BLaER1 treated with 17β-estradiol and CSF1 and Interleukin-3, amounts not matched to agents 10 nM and 100 nM (cell line): Measurements from ENCODE around the gene ATOH7.
A peak's percentile ranks its signal among the peaks of the same experiment; 100 is the strongest.

Source experiments
- H3K27ac ChIP-seq, 11 experiments: shearing (Covaris generic); formaldehyde crosslinking; 2 replicates each; pipeline ENCODE4 v1.8.1; 2022
- H3K27me3 ChIP-seq, 11 experiments: shearing (Covaris generic); formaldehyde crosslinking; 2 replicates each; pipeline ENCODE4 v1.8.1; 2022
- H3K36me3 ChIP-seq, 11 experiments: shearing (Covaris generic); formaldehyde crosslinking; 2 replicates each; pipeline ENCODE4 v1.8.1; 2022
- H3K4me1 ChIP-seq, 10 experiments: shearing (Covaris generic); formaldehyde crosslinking; 2 replicates each; pipeline ENCODE4 v1.8.1; 2022
- H3K4me2 ChIP-seq, 11 experiments: shearing (Covaris generic); formaldehyde crosslinking; 2 replicates each; pipeline ENCODE4 v1.8.1; 2022
- H3K4me3 ChIP-seq, 10 experiments: shearing (Covaris generic); formaldehyde crosslinking; 2 replicates each; pipeline ENCODE4 v1.8.1; 2022
- H3K9ac ChIP-seq, 11 experiments: shearing (Covaris generic); formaldehyde crosslinking; 2 replicates each; pipeline ENCODE4 v1.8.1; 2022
- H3K9me3 ChIP-seq, 11 experiments: shearing (Covaris generic); formaldehyde crosslinking; replicated peaks in 1 of 11; 2 replicates each; pipeline ENCODE4 v1.8.1; 2022
- H4K20me1 ChIP-seq, 11 experiments: shearing (Covaris generic); formaldehyde crosslinking; 2 replicates each; pipeline ENCODE4 v1.8.1; 2022
- Cebpa-rat ChIP-seq, 11 experiments: shearing (Covaris generic); IDR thresholded peaks; 2 replicates each; pipeline ENCODE4 v1.8.1; 2022

ATOH7 gene

DNA sequence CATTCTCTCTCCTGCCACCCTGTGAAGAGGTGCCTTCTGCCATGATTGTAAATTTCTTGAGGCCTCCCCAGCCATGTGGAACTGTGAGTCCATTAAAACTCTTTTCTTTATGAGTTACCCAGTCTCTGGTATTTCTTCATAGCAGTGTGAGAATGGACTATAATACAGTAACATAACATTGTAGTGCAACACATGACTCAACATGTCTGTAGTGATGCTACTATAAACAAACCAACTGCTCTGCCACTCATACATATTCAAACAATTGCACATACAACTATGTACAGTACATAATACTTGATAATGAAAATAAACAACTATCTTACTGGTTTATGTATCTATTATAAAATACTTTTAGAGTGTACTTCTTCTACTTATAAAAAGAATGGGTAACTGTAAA, 7.1 kb downstream of the ATOH7 start:
- no peak overlapping the region for H3K4me3 ChIP-seq
- no peak for TF ChIP-seq Cebpa-rat (IDR thresholded peaks at IDR 0.05)
- H3K9me3 ChIP-seq, result no peaks in the 10 kb centered on the region
- no peaks in the 10 kb centered on the region for H4K20me1 ChIP-seq
- H3K27ac ChIP-seq, result no peak overlapping the region
- no peak overlapping the region for H3K9ac ChIP-seq
- no peak overlapping the region for H3K4me2 ChIP-seq
- peaks cover 3 to 10% (median 5%) of the 10 kb centered on the region in 11 experiments for H3K27me3 ChIP-seq
- H3K36me3 ChIP-seq, result no peaks in the 10 kb centered on the region
- no peaks in the 10 kb centered on the region for H3K4me1 ChIP-seq

- H3K9ac ChIP-seq, result no peak overlapping the region
- no peak for TF ChIP-seq Cebpa-rat (IDR thresholded peaks at IDR 0.05)
- H3K9me3 ChIP-seq, result no peaks in the 10 kb centered on the region
- H3K4me3 ChIP-seq, result no peak overlapping the region
- no peaks in the 10 kb centered on the region for H4K20me1 ChIP-seq
- H3K4me2 ChIP-seq, result no peak overlapping the region
- no peaks in the 10 kb centered on the region for H3K36me3 ChIP-seq
- H3K4me1 ChIP-seq, result 0 out of 20 replicates have a peak, but pooled peaks cover 0 to 7% (median 0%) of the 10 kb centered on the region in 10 experiments
- H3K27me3 ChIP-seq, result no peaks in the 10 kb centered on the region
- H3K27ac ChIP-seq, result no peak overlapping the region
Measured at GRCh38 chr10:68223535-68224165, 8.3 kb downstream of the ATOH7 start.

DNA sequence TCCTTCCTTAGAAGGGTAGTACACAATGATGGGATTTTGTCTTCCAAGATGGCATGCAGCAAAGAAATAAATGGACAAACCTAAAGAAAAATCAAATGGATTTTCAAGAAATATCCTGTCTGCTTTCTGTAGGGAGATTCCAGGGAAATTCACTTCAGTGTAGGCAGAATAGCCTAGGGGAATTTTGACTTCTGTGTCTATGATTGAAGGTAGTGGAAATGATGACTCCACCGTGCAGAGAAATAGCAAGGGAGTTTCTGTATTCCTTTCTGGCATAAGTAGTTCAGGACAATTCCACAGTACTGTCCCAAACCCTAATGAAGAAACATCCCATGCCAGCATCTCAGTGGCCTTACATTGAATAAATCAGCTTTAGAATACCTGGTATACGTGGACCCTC, 9.5 kb downstream of the ATOH7 start:
- Histone ChIP-seq H3K27ac (no peak overlapping the region), H3K9ac (no peak overlapping the region), H3K4me2 (no peak overlapping the region), H3K27me3 (no peaks in the 10 kb centered on the region), H4K20me1 (no peaks in the 10 kb centered on the region), H3K4me3 (no peak overlapping the region), H3K36me3 (no peaks in the 10 kb centered on the region), H3K4me1 (0 out of 20 replicates have a peak, but pooled peaks cover 0 to 7% (median 0%) of the 10 kb centered on the region in 10 experiments), H3K9me3 (no peaks in the 10 kb centered on the region)
- TF ChIP-seq Cebpa-rat (IDR thresholded peaks at IDR 0.05), result no peak

- TF ChIP-seq Cebpa-rat (IDR thresholded peaks at IDR 0.05), result no peak
- Histone ChIP-seq H3K4me2 (no peak overlapping the region), H3K4me1 (0 out of 20 replicates have a peak, but pooled peaks cover 0 to 7% (median 0%) of the 10 kb centered on the region in 10 experiments), H3K36me3 (no peaks in the 10 kb centered on the region), H3K4me3 (no peak overlapping the region), H3K9me3 (no peaks in the 10 kb centered on the region), H3K27ac (no peak overlapping the region), H3K27me3 (no peaks in the 10 kb centered on the region), H3K9ac (no peak overlapping the region), H4K20me1 (no peaks in the 10 kb centered on the region)
Measured at GRCh38 chr10:68221196-68221595, 10.7 kb downstream of the ATOH7 start.

- Histone ChIP-seq H3K4me3 (no peak overlapping the region), H3K27ac (no peak overlapping the region), H3K9me3 (no peaks in the 10 kb centered on the region), H4K20me1 (no peaks in the 10 kb centered on the region), H3K4me1 (0 out of 20 replicates have a peak, but pooled peaks cover 0 to 7% (median 0%) of the 10 kb centered on the region in 10 experiments), H3K9ac (no peak overlapping the region), H3K4me2 (0 out of 22 replicates have a peak overlapping the region, but pooled peaks of 1 of the 11 experiments have one; percentile 15), H3K27me3 (no peaks in the 10 kb centered on the region), H3K36me3 (no peaks in the 10 kb centered on the region)
- no peak for TF ChIP-seq Cebpa-rat (IDR thresholded peaks at IDR 0.05)
Measured at GRCh38 chr10:68218786-68219185, 13.1 kb downstream of the ATOH7 start.

DNA sequence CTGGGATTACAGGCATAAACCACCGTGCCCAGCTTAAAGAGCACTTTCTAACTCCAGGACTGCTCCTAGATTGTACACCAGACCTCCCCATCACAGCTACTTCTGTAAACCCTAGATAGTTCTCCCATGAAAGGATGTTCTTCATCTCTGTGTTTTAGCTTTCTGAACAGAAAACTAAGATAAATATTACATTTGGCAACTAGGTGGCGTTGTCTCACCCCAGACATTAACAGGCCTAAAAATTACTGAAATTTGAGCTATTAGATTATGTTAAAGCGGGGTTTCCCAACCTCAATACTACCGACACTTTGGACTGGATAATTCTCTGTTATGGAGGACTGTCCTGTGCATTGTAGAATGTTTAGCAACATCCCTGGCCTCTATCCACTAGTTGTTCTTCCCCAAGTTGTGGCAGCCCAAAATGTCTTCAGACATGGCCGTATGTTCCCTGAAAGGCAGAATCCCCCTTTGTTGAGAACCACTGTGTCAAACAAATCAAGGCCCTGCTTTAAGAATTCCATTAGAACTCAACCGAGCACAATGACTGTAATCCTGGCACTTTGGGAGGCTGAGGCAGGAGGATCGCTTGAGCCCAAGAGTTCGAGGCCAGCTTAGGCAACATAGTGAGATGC, 19.1 kb downstream of the ATOH7 start:
- H3K9me3 ChIP-seq, result no peaks in the 10 kb centered on the region
- no peak for TF ChIP-seq Cebpa-rat (IDR thresholded peaks at IDR 0.05)
- no peaks in the 10 kb centered on the region for H3K4me1 ChIP-seq

DNA sequence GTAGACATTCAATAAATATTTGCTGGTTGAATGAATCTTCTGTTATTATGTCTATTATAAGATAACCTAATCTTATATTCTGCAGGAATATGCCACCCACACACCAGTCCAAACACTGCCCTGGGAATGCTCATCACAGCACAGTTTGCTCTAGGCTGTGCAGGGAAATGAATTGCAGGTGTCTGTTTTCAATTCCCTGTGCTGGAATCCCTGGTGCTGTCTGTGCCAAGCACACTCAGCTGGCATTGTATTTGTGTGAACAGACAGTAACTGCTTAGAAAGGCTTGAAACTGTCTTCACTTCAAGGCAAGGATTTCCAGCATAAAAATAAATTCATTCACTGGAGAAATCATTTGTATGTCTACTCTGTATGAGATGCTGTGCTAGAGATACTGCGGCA, 20.2 kb downstream of the ATOH7 start:
- no peaks in the 10 kb centered on the region for H3K27me3 ChIP-seq
- no peak overlapping the region for H3K27ac ChIP-seq
- H3K4me2 ChIP-seq, result no peak overlapping the region
- H4K20me1 ChIP-seq, result no peaks in the 10 kb centered on the region
- no peaks in the 10 kb centered on the region for H3K9me3 ChIP-seq
- no peaks in the 10 kb centered on the region for H3K4me1 ChIP-seq
- H3K36me3 ChIP-seq, result no peaks in the 10 kb centered on the region
- no peak overlapping the region for H3K9ac ChIP-seq
- no peak for TF ChIP-seq Cebpa-rat (IDR thresholded peaks at IDR 0.05)
- no peak overlapping the region for H3K4me3 ChIP-seq

More for the DNA sequence above, 19.1 kb downstream of the ATOH7 start:
- Histone ChIP-seq H3K27me3 (no peaks in the 10 kb centered on the region), H3K4me2 (no peak overlapping the region), H3K4me3 (no peak overlapping the region), H3K27ac (no peak overlapping the region), H3K9ac (no peak overlapping the region), H3K36me3 (no peaks in the 10 kb centered on the region), H4K20me1 (no peaks in the 10 kb centered on the region)

- Histone ChIP-seq H4K20me1 (no peaks in the 10 kb centered on the region), H3K9ac (no peak overlapping the region), H3K27ac (no peak overlapping the region), H3K4me3 (no peak overlapping the region), H3K27me3 (no peaks in the 10 kb centered on the region), H3K4me1 (no peaks in the 10 kb centered on the region), H3K9me3 (no peaks in the 10 kb centered on the region), H3K4me2 (no peak overlapping the region), H3K36me3 (no peaks in the 10 kb centered on the region)
- TF ChIP-seq Cebpa-rat (IDR thresholded peaks at IDR 0.05), result no peak
Measured at GRCh38 chr10:68208424-68209042, 23.4 kb downstream of the ATOH7 start.

DNA sequence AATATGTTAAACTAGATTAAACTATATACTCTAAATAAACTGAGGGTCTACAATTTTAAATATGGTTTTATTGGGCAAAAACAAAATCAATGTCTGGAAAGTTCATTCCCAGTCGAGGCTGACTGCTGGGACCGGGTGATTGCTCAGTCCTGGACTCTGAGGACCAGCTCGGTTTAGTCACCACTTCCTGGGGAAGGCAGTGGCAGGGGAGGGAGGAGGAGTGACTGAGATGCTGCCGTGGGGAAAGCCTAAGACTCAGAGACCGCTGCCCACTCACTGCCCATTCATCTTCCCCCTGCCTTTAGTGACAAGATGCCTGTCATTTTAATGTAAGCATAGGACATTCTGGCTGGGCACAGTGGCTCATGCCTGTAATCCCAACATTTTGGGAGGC, 29.0 kb downstream of the ATOH7 start:
- Histone ChIP-seq H4K20me1 (no peaks in the 10 kb centered on the region), H3K4me1 (peaks cover 0 to 10% (median 0%) of the 10 kb centered on the region in 10 experiments; a peak in 5 of 20 replicates), H3K27me3 (no peaks in the 10 kb centered on the region), H3K9ac (no peak overlapping the region), H3K4me3 (no peak overlapping the region), H3K9me3 (no peaks in the 10 kb centered on the region), H3K4me2 (peak overlapping the region in 4 of 11 experiments; percentile 16 to 48 (median 28); a peak in 5 of 22 replicates), H3K27ac (no peak overlapping the region), H3K36me3 (no peaks in the 10 kb centered on the region)
- TF ChIP-seq Cebpa-rat (IDR thresholded peaks at IDR 0.05), result no peak
